Caco-2 (cell line): ENCODE data around the gene RNU4-1. TPM values are rescaled to one million over a fixed set of nuclear protein-coding genes. Genes with fewer than 3 reads are reported as not detected.
A peak's percentile ranks its signal among the peaks of the same experiment; 100 is the strongest.

Experiments
- BruUV-seq: library from RNA; stranded (reverse); fragments of 400-500 nt; replicated peaks from 2 replicates; lab custom pipeline; 2021; lab: Mats Ljungman, UMichigan
- CTCF ChIA-PET: fragments of 300-600 bp; sonication (Branson Sonifier 250); formaldehyde crosslinking; loops from one replicate; lab custom pipeline; 2022; ENCODE audit warnings: antibody characterized with exemption; lab: Charles Lee
- POLR2A ChIA-PET: fragments of 300-600 bp; sonication (Branson Sonifier 250); formaldehyde crosslinking; loops from one replicate; lab custom pipeline; 2022; ENCODE audit warnings: antibody characterized with exemption; lab: Charles Lee
- DNase-seq, 2 experiments: peaks; one replicate each; pipeline versions ENCODE4 v3.0.0 to v3.0.0-alpha.2; 2020 to 2022
- H3K27me3 ChIP-seq: replicated peaks from 2 replicates; pipeline ENCODE4 v1.6.0; 2011; ENCODE audit warnings: low read length; ENCODE audit not compliant: control insufficient read depth, insufficient read depth
- H3K36me3 ChIP-seq: 2 replicates; pipeline ENCODE4 v1.5.1; 2011; ENCODE audit warnings: low read length; ENCODE audit not compliant: control insufficient read depth, insufficient read depth
- H3K4me1 ChIP-seq: fragments of 250-450 bp; sonication (Bioruptor Pico); 2 replicates; pipeline ENCODE4 v1.5.1; 2020; ENCODE audit warnings: mild to moderate bottlenecking
- H3K4me3 ChIP-seq: 2 replicates; pipeline ENCODE4 v1.5.1; 2011; ENCODE audit warnings: low read depth, mild to moderate bottlenecking, control low read depth, low read length
- H3K9me3 ChIP-seq: fragments of 250-450 bp; sonication (Bioruptor Pico); 2 replicates; pipeline ENCODE4 v1.5.1; 2020; ENCODE audit warnings: mild to moderate bottlenecking, moderate library complexity
- H3K27ac Mint-ChIP-seq: one replicate; pipeline ENCODE4 v1.8.0; 2022; ENCODE audit warnings: mixed read lengths; ENCODE audit not compliant: unreplicated experiment
- H3K27me3 Mint-ChIP-seq: one replicate; pipeline ENCODE4 v1.8.0; 2022; ENCODE audit warnings: mixed read lengths; ENCODE audit not compliant: insufficient read depth, unreplicated experiment
- H3K36me3 Mint-ChIP-seq: one replicate; pipeline ENCODE4 v1.8.0; 2022; ENCODE audit warnings: mild to moderate bottlenecking, mixed read lengths; ENCODE audit not compliant: insufficient read depth, unreplicated experiment
- H3K4me1 Mint-ChIP-seq: one replicate; pipeline ENCODE4 v1.8.0; 2022; ENCODE audit warnings: low read depth, mixed read lengths; ENCODE audit not compliant: unreplicated experiment
- H3K4me3 Mint-ChIP-seq: one replicate; pipeline ENCODE4 v1.8.0; 2022; ENCODE audit warnings: mild to moderate bottlenecking, moderate library complexity, mixed read lengths; ENCODE audit not compliant: unreplicated experiment
- H3K9me3 Mint-ChIP-seq: one replicate; pipeline ENCODE4 v1.8.0; 2022; ENCODE audit warnings: mixed read lengths; ENCODE audit not compliant: unreplicated experiment
- CTCF ChIP-seq, 2 experiments: fragments of 200-600 bp in 1 of 2; IDR thresholded peaks; 1 replicate in 1 of 2; 2 replicates in 1 of 2; pipeline versions ENCODE4 v1.5.1 to v1.8.0; 2011 to 2022; ENCODE audit warnings: antibody characterized with exemption in 1 of 2, control low read depth in 1 of 2, inconsistent platforms in 1 of 2, low read depth in 1 of 2, low read length in 1 of 2, mild to moderate bottlenecking in 1 of 2, moderate library complexity in 1 of 2; ENCODE audit not compliant: insufficient read depth in 1 of 2, severe bottlenecking in 1 of 2, unreplicated experiment in 1 of 2
- intact Hi-C: fragments of 100-400 bp; cut with micrococcal nuclease; formaldehyde crosslinking; loops from one replicate; pipeline ENCODE4 v1.10.0; 2022; ENCODE audit not compliant: unreplicated experiment
- total RNA-seq: library from RNA; stranded (reverse); gene quantifications from 2 replicates; pipeline ENCODE4 v1.2.3, GENCODE V29; 2022

RNU4-1 gene
- total RNA-seq, 1 experiment from 2014 or later: 3,645 TPM

DNA sequence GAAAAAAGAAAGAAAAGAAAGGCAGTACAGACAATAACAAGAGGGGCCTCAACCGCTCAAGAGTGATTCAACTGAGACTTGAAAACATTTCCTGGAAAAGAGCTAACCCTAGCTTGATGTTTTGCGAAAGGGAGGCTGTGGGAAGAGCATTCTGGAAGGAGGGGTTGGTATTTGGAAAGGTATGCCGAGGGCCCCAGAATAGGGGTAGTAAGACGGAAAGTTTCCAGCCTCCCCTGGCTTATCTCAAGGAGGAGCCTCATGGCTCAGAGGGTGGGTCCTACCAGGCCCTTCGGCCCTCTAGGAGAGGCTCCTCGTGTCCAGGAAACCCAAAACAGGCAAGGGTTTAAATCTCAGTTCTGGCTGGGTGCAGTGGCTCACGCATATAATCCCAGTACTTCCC, 9.7 kb downstream of the RNU4-1 start:
- H3K27ac Mint-ChIP-seq: peak overlapping the region; percentile 96
- Histone ChIP-seq H3K36me3 (no peaks in the 10 kb centered on the region), H3K4me1 (peaks cover 32% of the 10 kb centered on the region), H3K27me3 (no peaks in the 10 kb centered on the region), H3K9me3 (no peaks in the 10 kb centered on the region), H3K4me3 (no peak overlapping the region)
- TF ChIP-seq CTCF (IDR thresholded peaks at IDR 0.05; ENCODE audit: insufficient read depth in 1 of 2, low read depth in 1 of 2, low read length in 1 of 2, severe bottlenecking in 1 of 2, unreplicated experiment in 1 of 2): no peak
- ChIA-PET POLR2A (interaction anchor here (0.7 to 2.0 kb wide), 6 partner anchors 8 to 55 kb away, joined by 4 to 47 read pairs (median 11); partner anchors contain the start of genes PXN, RNU4-1 and RNU4-2), CTCF (interaction anchor here (0.7 to 1.9 kb wide), 5 partner anchors 18 to 55 kb away, joined by 3 to 7 read pairs (median 4); partner anchors contain the start of genes PXN and SIRT4)
- no TSS peak for BruUV-seq
- H3K4me3 Mint-ChIP-seq: peak overlapping the region; percentile 45
- intact Hi-C loops: loop anchor here (1.0 kb wide), 1 partner anchor 8 kb away; the partner anchor contains the start of gene RNU4-2
- peaks cover 45% of the 10 kb centered on the region for H3K4me1 Mint-ChIP-seq
- H3K9me3 Mint-ChIP-seq: no peaks in the 10 kb centered on the region
- H3K27me3 Mint-ChIP-seq: no peaks in the 10 kb centered on the region
- DNase-seq: peak; percentile 79 to 88
- peaks cover 23% of the 10 kb centered on the region for H3K36me3 Mint-ChIP-seq

GRCh38 chr12:120278137-120279069, 14.6 kb downstream of the RNU4-1 start:
- no peak overlapping the region for H3K4me3 Mint-ChIP-seq
- peak overlapping the region; percentile 85 for H3K27ac Mint-ChIP-seq
- H3K4me1 Mint-ChIP-seq: peaks cover 27% of the 10 kb centered on the region
- no peaks in the 10 kb centered on the region for H3K36me3 ChIP-seq
- no peaks in the 10 kb centered on the region for H3K9me3 Mint-ChIP-seq
- H3K9me3 ChIP-seq: no peaks in the 10 kb centered on the region
- H3K4me3 ChIP-seq: no peak overlapping the region
- peaks cover 10% of the 10 kb centered on the region for H3K36me3 Mint-ChIP-seq
- intact Hi-C loops: no loop called here
- TF ChIP-seq CTCF (IDR thresholded peaks at IDR 0.05; ENCODE audit: insufficient read depth in 1 of 2, low read depth in 1 of 2, low read length in 1 of 2, severe bottlenecking in 1 of 2, unreplicated experiment in 1 of 2): no peak
- no peaks in the 10 kb centered on the region for H3K27me3 ChIP-seq
- ChIA-PET POLR2A (interaction anchor here (0.7 kb wide), 1 partner anchor 13 kb away, joined by 4 read pairs; no protein-coding TSS in a partner anchor), CTCF (no interaction called here)
- peaks cover 32% of the 10 kb centered on the region for H3K4me1 ChIP-seq
- BruUV-seq: no TSS peak
- no peak for DNase-seq
- no peaks in the 10 kb centered on the region for H3K27me3 Mint-ChIP-seq

GRCh38 chr12:120276734-120277133, 16.3 kb downstream of the RNU4-1 start:
- BruUV-seq: no TSS peak
- intact Hi-C loops: no loop called here
- peak; percentile 55 to 70 for DNase-seq
- no peak for TF ChIP-seq CTCF (IDR thresholded peaks at IDR 0.05; ENCODE audit: insufficient read depth in 1 of 2, low read depth in 1 of 2, low read length in 1 of 2, severe bottlenecking in 1 of 2, unreplicated experiment in 1 of 2)
- H3K36me3 Mint-ChIP-seq: peaks cover 10% of the 10 kb centered on the region
- CTCF ChIA-PET: interaction anchor here (1.0 to 1.3 kb wide), 2 partner anchors 11 to 49 kb away, joined by 3 to 7 read pairs; partner anchors contain the start of gene PXN
- peaks cover 18% of the 10 kb centered on the region for H3K4me1 ChIP-seq
- H3K9me3 Mint-ChIP-seq: no peaks in the 10 kb centered on the region
- POLR2A ChIA-PET: interaction anchor here (1.6 kb wide), 1 partner anchor 14 kb away, joined by 6 read pairs; no protein-coding TSS in a partner anchor
- H3K36me3 ChIP-seq: no peaks in the 10 kb centered on the region
- H3K27me3 ChIP-seq: no peaks in the 10 kb centered on the region
- H3K4me1 Mint-ChIP-seq: peaks cover 13% of the 10 kb centered on the region
- no peak overlapping the region for H3K4me3 Mint-ChIP-seq
- H3K27me3 Mint-ChIP-seq: no peaks in the 10 kb centered on the region
- H3K27ac Mint-ChIP-seq: peak overlapping the region; percentile 85
- H3K4me3 ChIP-seq: no peak overlapping the region
- no peaks in the 10 kb centered on the region for H3K9me3 ChIP-seq
